GM19467 (cell line): ENCODE measurements around the gene REG3G.

ENCODE experiments used
- ATAC-seq: cut with Tn5 transposase; IDR thresholded peaks from one replicate; pipeline ENCODE4 v1.9.1; 2021; ENCODE audit warnings: mild to moderate bottlenecking, moderate library complexity; ENCODE audit not compliant: unreplicated experiment

Gene REG3G

DNA sequence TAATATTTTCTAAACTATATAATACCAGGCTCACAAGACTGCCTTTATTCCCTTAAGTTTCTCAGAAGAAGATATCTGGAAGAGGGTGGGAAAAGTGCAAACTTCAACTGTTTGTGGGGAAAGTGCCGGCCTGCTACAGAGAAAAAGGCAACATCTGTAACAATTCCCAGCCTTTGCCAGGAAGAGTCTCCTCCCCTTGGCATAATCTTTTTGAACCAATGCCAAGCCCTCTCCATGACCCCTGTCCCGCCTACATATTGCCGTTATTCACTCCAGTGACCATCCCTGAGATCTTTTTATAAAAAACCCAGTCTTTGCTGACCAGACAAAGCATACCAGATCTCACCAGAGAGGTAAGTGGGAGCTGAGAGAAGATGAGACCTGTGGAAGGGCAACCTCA, at the start of gene REG3G:
REG3G (plus strand) TSS at position 282 of the 400 bp plus-strand sequence. CDS start 392 bp downstream, outside the sequence.
- ATAC-seq: no peak

DNA sequence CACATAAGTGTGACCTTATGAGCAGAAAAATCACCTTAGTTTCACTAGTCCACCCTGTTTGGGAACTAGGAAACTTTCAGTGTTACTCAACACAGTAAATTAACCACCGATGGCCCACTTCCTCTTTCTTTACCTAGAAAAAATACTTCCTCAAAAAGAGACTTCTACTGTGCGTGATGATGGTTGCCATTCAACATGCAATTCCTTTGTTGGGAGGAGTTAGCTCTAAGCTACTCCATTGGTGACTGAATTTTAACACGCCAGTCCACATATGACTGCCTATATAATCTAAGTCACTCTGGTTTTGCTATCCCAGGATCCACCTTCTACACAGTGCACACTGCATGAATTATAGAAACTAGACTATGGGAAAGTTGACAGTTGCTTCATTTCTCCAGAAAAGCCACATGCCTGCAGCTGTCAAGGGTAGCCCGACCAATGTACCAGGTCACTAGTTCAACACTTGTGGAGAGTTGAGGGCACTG, 47.8 kb upstream of the REG3G start:
- peak; percentile 98 for ATAC-seq

DNA sequence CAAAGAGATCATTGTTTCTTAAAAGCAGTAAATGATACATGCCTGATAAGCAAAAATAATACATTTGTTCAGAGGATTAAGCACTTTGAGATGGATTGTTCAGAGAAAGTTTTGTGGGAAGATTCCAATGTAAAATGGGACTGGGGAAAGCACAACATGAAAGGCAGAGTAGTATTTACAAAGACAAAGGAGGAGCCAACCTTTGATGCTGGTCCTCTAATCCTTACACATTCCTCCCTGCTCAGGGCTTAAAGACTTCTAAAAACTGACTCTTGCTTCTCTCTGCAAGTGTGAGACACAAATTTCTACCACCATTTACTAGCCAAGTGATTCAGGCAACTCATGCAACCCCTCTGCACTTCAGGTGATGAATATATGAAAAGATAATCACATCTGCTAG, 47.2 kb upstream of the REG3G start:
- no peak for ATAC-seq

DNA sequence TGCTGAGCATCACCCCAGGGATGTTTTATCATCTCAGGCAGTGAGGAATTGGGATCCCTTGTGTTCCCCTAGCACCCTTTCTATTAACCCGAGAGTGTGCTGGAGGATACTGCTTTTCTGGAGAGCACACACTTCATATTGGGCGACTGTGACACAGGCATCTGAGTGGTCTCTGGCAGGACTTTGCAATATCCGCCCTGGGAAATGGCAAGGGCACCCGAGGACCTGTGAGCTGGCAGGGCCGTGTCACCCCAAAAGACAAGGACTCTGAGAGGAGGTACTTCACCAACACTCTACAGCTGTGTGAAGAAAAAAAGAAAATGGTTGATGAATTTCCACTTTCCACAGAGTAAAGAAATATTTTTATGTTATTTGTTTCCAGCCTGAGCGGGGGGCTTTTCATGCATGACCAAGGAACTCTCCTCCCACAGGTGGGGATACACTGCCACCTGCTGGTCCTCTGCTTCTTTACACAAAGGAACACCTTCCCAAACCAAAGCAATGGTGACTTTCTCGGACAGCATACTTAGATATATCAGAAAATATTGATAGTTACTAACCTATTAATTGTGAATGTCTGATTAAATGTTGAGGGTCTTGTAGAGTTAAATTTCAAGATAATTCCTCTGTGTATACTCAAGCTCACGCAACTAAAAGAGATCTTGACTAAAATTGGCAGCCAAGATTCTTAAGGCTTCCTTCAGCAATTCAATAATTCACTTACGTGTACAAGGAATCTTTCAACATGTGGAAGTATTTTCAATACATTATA, 45.9 kb upstream of the REG3G start:
- ATAC-seq: peak; percentile 45

DNA sequence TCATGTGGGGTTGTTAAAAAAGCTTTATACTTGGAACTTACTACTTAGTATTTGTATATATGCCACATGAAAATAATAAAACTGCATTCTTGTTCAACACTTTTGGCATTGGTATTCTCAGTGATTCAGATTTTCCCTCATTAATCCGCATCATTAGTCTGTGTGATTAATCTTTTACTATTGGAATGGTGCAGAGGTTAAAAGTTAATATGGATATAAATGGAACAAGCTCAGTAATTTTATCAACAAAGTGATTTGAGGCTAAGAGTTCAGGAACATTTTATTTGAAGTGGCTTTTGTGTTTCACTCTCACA, 45.4 kb upstream of the REG3G start:
- ATAC-seq: no peak

DNA sequence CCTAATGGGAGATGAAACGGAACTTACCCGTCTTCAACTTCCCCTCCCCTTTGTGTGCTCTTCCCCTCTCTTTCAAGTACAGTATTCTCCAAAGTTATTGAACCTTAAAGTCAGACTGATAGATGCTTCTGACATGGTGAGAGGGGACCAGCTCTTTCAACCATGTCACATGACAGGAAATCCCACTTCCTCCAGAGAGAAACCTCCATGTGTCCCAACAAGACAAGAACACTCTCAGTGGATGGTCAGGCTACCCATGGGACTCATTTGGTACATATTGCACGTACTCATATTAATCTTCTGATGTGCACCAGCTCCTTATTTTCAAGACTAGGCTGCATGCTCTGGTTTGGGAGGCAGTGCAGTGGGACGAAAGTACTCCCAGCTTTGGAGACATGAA, 44.6 kb upstream of the REG3G start:
- no peak for ATAC-seq

DNA sequence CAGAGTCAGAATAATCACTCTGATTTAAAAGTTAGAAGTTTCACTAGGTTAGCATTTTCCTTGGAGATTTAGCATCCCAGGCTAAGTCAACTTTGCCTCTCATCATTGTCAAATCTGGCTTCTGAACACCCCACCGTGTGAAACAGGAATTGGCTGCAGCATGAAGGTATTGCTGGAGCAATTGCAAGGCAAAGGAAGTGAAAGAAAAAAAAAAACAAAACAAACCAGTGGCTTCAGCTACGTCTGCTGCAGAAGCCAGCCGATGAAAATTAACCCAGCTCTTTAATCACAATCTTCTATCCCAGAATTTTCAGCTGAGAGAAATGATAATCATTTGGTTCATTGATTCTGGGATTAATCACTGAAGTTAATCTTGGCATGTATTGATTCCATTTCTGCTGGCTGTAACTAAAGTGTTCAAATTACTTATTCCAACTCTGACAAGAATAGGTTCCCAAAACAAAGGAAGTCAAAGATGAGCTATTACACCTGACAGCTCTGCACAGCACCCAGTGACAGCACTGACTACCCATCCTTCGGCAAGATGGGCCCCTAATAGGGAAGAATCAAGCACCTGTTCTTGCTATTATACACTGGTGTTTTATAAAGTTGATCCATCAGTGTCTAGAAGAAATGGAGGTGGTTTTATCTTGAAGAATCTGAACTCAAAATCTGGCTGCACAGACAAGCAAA, 42.7 kb upstream of the REG3G start:
- no peak for ATAC-seq

DNA sequence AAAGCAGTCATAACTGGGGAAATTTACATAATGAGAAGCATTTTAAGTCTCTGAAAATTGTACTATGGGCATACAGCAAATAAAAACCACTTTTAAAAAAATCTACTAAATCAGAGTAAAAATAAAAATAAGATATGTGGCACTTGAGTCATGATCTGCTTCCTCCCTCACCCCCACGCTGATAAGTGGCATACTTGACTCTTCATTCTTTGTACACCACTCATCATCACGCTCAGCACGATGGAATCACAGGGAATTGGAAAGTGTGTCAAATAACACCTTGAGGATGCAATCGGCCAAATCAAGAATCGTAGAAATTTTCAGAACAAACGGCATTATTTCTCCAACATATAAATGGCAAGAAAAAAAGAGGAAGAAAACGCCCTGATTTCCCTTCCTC, 41.1 kb upstream of the REG3G start:
- ATAC-seq: no peak

DNA sequence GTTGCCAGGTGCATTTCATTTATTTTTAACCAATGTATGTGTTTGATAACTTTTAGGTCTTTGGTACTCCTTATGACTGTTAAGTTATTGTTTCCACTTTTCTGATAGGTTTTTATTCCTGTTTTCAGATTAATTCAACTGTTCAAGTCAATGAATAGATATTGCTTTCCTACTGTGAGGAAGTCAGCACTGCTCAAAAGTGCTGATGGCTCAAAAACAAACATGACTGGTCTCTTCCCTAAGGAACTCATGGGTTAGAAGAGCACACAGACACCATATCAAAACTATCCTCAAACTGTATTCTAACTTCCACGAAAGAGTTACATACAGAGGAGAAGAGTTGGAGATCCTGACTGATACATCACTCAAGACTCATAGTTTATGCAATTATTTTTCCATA, 39.9 kb upstream of the REG3G start:
- ATAC-seq: no peak

DNA sequence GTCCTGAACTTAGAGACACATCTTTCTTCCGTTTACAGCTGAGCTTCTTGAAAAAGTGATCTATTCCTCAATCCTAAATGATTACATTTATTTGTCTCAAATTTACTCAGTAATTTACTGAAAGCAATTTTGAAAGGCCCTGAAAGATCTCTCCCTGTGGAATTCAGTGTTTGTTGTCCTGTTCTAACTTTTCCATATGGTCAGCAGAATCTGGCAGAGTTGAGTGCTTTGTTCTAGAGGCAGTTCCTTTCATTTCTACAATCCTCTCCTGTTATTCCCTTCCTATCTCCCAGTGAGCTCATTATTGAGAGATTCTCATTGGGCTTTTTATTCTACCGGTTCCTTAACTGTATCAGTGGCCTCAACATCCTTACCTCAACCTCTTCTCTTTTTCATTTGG, 36.5 kb upstream of the REG3G start:
- no peak for ATAC-seq

DNA sequence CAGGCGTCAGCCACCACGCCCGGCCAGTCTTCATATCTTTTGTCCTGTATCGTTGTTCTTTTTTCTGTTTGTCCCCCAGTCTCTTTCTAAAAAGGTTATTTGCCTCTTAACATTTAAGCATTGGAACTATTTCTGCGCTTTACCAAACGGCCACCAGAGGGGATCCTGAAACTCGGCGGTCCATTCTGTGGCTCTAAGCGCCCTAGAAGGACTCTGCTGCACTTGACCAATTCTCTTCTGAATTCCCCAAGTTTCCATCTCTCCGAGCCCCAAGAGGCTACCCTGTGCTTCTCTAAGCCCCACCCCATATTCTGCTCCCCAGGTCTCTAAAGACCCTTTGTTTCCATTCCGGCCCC, 33.1 kb upstream of the REG3G start:
- no peak for ATAC-seq

DNA sequence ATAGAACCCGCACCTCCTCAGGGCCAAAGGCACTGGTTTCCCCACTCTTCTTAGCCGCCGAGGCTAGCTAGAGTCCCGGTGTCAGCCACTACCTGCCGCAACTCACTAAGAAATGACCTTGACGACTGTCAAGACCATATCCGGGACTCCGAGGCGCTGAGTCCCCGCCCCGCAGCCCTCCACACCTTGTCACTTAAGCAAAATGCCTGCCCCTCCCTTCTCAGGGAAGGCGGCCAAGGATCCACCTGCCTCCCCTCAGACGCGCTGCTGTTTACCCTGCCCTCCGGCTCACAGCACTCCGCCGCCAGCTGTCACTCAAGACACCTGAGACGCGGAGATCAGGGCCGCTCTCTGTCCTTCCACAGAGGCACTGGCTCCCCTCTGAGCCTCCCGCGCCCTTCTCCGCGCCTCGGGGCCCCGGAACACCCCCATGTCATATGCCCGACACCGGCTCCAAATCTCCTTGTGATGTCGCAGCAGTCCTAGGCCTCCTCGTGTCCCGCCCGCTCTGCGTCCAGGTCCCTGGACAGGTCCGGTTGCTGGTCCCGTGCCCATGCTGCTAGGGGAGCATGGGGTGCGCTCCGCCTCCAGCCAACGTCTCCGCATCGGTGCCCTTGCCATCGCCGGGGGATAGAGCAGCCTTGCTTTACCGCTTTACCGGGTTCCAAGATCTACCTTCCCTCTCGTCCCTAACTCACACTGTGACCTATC, 32.5 kb upstream of the REG3G start:
- ATAC-seq: no peak

DNA sequence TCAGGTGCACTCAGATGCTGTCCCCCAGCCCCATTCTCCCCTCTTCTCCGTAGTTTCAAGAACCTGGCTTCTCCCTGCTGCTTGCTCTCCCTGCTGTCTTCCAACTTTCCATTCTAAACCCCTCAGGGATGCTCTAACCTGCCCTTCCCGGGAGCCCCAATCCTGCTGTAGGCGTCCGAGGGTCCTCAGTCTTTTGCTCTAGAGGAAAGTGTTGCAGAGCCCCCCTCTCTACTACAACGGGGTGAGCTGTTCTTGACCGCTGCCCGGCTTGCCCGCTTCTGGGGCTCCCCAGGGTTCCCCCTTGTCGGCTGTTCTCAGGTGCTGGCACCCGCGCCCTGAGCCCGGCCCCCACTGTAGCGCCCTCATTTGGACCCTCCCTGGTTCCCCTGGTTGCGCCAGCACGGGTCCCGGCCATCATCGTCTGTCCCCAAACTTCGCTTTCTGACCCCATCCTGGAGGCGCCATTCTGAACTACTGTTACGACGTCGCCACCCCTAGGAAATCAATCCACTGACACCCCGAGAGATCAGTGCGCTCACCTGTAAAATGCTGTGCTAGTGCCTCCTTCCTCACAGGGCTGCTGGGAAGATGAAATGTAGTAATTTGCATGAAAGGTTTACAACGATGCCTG, 31.9 kb upstream of the REG3G start:
- ATAC-seq: no peak

DNA sequence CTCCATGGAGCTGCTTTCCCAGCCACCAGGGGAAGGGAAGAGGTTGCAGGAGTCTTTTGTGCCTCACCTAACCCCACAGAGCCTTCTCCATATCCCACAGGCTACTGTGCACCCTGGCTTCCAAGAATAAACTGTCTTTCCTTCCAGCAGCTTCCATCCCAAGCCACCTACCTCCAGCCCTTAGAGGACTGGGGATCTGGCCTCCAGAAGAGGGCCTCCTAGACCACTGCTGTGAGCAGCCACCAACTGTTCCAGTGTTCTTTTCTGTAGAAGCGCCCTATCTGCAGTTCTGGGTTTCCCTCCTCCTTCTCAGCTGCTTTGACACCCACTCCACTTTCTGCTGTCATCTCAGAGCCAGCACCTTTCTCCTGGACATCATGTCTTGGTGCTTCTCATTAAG, 30.7 kb upstream of the REG3G start:
- no peak for ATAC-seq

DNA sequence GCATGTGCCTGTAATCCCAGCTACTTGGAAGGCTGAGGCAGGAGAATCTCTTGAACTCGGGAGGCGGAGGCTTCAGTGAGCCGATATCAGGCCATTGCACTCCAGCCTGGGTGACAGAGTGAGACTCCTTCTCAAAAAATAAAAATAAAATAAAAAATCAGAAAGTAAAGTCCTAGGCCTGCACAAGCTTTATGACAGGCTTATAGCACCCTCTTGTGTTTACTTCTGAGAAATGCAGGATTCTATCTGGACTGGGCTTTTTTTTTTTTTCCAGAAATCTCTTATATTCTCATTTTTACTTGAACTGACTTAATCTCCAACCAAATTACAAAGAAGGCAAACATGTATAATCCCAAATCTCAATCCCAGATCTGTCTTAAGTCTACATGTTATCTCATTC, 26.1 kb upstream of the REG3G start:
- ATAC-seq: no peak

DNA sequence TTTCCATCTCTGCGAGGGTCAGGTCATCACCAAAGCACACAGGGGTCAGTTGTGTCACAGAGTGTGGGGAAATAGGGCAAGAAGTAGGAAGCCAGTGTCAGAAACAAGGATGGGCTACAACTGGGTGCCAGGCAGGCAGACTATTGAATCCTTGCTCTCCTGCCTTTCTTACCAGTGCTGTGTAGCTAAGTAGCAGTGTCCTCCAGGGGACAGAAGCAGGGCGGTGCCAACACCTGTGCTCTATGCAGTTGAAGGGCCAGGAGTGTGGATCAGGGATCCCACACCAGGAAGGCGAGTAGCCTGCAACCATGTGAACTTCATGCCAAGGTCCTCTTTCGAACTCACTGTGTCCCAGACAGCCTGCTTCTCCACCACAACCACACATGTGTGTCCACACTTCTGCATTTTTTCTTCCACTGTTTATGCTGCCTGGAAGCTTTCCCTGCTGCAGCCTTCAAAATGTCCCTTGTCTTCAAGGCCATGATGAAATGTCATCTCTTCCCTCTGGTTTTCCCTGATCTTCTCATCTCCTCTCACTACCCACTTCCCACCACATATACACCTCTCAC, 25.4 kb upstream of the REG3G start:
- no peak for ATAC-seq

DNA sequence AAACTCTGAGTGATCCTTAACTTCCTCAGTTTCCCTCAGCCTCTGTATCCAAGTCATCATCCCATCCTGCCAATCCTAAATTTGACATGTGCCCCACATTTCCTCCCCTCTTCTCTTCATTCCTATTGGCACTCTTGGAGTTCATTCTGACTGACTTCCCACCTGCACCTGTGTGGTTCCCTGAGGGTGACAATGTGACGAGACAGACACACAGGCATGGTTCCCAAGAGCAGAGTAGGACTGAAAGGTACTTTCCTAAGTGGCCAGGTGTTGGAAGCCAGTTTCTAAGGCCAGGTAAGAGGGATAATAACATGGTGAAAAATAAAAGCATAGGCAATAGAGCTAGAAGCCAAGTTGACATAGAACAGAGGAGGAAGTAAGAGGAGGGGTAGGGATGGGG, 24.2 kb upstream of the REG3G start:
- ATAC-seq: no peak

DNA sequence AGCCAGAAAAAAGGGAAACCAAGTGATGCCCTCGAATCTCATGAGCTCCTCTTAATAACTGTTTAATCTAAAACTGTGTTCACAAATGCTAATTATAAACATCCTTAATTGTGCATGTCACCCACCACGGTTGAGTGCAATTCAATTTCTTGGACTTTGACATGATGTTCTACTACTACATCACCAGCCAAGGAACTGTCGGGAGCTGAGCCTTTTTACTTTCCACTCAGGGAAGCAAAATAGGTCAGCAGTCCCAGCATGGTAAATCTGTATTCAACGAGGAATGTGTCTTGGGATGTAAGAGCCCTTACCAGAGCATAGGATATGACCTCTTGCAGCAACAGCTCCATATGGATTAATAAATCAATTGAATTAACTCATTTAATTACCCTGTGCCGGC, 20.8 kb upstream of the REG3G start:
- ATAC-seq: no peak

DNA sequence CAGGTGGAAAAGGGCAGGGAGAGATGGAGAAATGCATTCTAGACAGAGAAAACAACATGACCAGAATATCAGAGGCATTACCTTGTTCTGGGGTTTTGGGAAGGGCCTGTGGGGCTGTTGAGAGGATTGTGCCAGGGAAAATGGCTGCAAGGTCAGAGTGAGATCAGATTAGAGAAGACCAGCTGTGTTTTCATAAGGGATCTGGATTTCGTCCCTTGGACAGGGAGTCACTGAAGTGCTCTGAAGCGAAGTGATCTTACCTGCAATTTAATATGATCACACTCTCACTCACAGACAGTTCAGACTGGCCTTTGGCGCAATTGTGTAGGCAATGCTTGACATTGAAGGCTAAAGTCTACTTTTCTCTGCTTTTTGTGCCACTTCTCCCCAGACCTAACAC, 20.3 kb upstream of the REG3G start:
- ATAC-seq: no peak

DNA sequence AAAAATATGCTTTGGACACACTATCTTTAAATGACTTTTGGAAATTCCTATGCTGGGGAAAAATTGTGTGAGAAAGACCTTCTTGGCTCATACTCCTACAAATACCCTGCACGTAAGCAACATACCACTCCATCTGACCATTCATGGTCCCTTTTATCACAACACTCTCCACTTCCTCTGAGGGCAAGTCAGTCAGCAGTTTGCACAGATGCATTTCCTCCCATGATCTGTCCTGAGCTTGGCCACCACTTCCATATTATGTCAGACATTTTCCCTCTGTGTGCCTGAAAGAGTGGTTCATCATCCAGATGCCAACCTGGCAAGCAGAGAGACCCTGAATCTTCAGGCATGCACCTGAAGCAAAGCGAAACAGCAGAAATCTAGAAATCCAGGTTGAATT, 16.1 kb upstream of the REG3G start:
- no peak for ATAC-seq

DNA sequence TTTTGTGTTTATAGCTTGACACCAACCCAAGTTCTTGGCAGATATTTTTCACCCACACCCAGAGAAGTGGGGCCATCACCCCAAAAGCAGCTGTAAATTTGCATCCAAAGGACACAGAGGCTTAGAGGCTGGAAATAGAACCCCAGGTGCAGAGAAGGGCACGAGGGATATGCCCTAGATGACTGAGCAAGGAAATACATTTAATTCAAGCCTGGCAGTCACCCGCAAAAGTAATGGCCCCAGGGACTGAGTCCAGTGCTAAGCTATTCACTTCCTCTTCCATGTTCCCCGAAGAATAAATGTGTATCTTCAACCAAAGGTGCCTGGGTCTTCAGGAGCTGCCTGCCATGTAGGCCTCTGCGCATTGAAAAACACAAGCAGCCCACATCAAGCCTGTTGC, 14.0 kb upstream of the REG3G start:
- no peak for ATAC-seq
